Measurements from ENCODE around the gene SMU1. TPM values are rescaled to one million over a fixed set of nuclear protein-coding genes. Genes with fewer than 3 reads are reported as not detected.

The SMU1 gene
- total RNA-seq, 1 experiment from 2014 or later, result 27.3 TPM

Other genes starting within 250 kb of the SMU1 start
- 20.6 and 27.3 TPM in 2 replicates for gene APTX, start 75.0 kb downstream of the SMU1 start, total RNA-seq (2014; rRNA removed; shearing (Covaris generic); ENCODE audit: low replicate concordance)
- 112 and 128 TPM in 2 replicates for gene DNAJA1, start 51.4 kb downstream of the SMU1 start, total RNA-seq (2014; rRNA removed; shearing (Covaris generic); ENCODE audit: low replicate concordance)
- gene B4GALT1, start 90.7 kb upstream of the SMU1 start, total RNA-seq (2014; rRNA removed; shearing (Covaris generic); ENCODE audit: low replicate concordance), result 38.5 and 41.6 TPM in 2 replicates
- gene SPINK4, start 163.5 kb upstream of the SMU1 start, total RNA-seq (2014; rRNA removed; shearing (Covaris generic); ENCODE audit: low replicate concordance), result not detected in 2 replicates
- 27.7 and 47.2 TPM in 2 replicates for gene BAG1, start 188.0 kb upstream of the SMU1 start, total RNA-seq (2014; rRNA removed; shearing (Covaris generic); ENCODE audit: low replicate concordance)
- 87.3 and 121 TPM in 2 replicates for gene CHMP5, start 188.4 kb upstream of the SMU1 start, total RNA-seq (2014; rRNA removed; shearing (Covaris generic); ENCODE audit: low replicate concordance)
- gene NFX1, start 213.8 kb upstream of the SMU1 start, total RNA-seq (2014; rRNA removed; shearing (Covaris generic); ENCODE audit: low replicate concordance), result 10.8 and 10.9 TPM in 2 replicates